Measurements from ENCODE around the gene RAB21.
A peak's percentile ranks its signal among the peaks of the same experiment; 100 is the strongest.

RAB21 gene

DNA sequence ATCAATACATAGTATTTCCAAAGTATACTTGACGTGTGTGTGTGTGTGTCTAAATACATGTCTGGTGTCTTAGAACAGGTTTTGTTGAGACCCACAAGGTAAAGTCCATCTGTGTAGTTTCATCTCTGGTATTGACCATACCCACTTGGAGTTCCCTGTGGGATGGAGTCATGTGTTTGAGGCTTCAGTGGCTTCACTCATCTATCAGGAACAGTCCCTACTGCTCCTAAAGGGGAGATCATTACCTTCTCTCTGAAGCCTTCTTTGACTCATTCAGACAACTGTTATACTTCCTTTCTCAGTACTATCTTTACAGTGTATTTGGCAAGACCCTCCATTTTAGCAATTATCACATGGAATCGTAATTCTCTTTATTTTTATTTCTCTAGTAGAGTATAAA is 14.2 kb downstream of the RAB21 start:
- Histone ChIP-seq H3K4me3 (ENCODE audit: low read length) (no peak overlapping the region), H3K4me2 (ENCODE audit: low read length) (no peak overlapping the region), H2AFZ (ENCODE audit: low read depth, low read length) (no peak overlapping the region), H3K27me3 (ENCODE audit: low read depth, low read length) (no peaks in the 10 kb centered on the region), H3K79me2 (ENCODE audit: low read length) (peaks cover 99% of the 10 kb centered on the region), H3K9ac (ENCODE audit: low read length) (no peak overlapping the region), H4K20me1 (ENCODE audit: insufficient read depth, low read length) (peaks cover 96% of the 10 kb centered on the region), H3K4me1 (ENCODE audit: low read length) (no peaks in the 10 kb centered on the region), H3K36me3 (replicated peaks; ENCODE audit: low read depth, low read length) (peaks cover 48% of the 10 kb centered on the region), H3K9me3 (ENCODE audit: insufficient read depth, low read length) (no peaks in the 10 kb centered on the region), H3K27ac (ENCODE audit: low read length) (no peak overlapping the region)
- TF ChIP-seq, protein P1, sequence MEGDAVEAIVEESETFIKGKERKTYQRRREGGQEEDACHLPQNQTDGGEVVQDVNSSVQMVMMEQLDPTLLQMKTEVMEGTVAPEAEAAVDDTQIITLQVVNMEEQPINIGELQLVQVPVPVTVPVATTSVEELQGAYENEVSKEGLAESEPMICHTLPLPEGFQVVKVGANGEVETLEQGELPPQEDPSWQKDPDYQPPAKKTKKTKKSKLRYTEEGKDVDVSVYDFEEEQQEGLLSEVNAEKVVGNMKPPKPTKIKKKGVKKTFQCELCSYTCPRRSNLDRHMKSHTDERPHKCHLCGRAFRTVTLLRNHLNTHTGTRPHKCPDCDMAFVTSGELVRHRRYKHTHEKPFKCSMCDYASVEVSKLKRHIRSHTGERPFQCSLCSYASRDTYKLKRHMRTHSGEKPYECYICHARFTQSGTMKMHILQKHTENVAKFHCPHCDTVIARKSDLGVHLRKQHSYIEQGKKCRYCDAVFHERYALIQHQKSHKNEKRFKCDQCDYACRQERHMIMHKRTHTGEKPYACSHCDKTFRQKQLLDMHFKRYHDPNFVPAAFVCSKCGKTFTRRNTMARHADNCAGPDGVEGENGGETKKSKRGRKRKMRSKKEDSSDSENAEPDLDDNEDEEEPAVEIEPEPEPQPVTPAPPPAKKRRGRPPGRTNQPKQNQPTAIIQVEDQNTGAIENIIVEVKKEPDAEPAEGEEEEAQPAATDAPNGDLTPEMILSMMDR (IDR thresholded peaks at IDR 0.05; ENCODE audit: low read depth, low read length): no peak
- no peak for TF ChIP-seq EZH2phosphoT487 (IDR thresholded peaks at IDR 0.05; ENCODE audit: low read depth)

DNA sequence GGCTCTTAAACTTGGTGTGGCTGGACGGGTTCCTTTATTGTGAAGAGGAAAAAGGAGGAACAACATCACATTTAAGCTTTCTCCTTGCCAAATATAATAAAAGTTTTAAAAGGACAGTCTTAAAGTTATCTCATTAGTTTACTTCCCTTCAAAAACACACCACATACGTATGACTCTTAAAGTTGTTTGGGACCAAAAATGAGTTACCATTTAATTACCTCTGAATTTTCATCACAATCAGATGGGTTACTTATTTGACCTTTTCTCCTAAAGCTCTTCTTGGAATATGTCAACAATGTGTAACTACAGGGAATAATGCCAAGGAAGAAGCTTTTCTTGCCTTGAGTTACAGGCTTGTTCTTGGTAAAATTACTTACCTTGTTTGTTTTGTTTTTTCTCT is 16.4 kb downstream of the RAB21 start:
- no peak for TF ChIP-seq EZH2phosphoT487 (IDR thresholded peaks at IDR 0.05; ENCODE audit: low read depth)
- TF ChIP-seq, protein P1 (IDR thresholded peaks at IDR 0.05; ENCODE audit: low read depth, low read length): no peak
- Histone ChIP-seq H3K9me3 (ENCODE audit: insufficient read depth, low read length) (no peaks in the 10 kb centered on the region), H3K79me2 (ENCODE audit: low read length) (peaks cover 91% of the 10 kb centered on the region), H2AFZ (ENCODE audit: low read depth, low read length) (no peak overlapping the region), H3K4me3 (ENCODE audit: low read length) (no peak overlapping the region), H3K36me3 (replicated peaks; ENCODE audit: low read depth, low read length) (peaks cover 43% of the 10 kb centered on the region), H3K9ac (ENCODE audit: low read length) (no peak overlapping the region), H3K27ac (ENCODE audit: low read length) (no peak overlapping the region), H3K4me2 (ENCODE audit: low read length) (no peak overlapping the region), H4K20me1 (ENCODE audit: insufficient read depth, low read length) (peaks cover 80% of the 10 kb centered on the region), H3K27me3 (ENCODE audit: low read depth, low read length) (no peaks in the 10 kb centered on the region), H3K4me1 (ENCODE audit: low read length) (no peaks in the 10 kb centered on the region)

DNA sequence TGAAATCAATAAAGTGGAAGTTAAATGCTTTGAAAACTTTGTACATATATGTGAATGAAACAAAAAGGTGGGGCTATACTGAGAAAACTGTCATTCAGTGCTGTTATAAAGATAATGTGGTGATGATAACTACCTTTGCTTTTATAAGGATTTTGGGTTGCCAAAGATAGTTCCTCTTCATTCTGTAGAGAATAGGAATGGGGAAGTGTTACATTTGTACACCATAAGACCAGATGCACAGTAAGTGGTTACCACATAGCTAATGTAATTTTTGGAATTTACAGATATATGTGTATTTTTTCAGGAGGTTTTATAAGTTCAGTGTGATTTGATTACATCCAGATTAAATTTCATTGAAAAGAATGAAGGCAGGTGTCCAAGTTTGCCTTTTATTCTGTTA is 18.1 kb downstream of the RAB21 start:
- Histone ChIP-seq H3K27ac (ENCODE audit: low read length) (no peak overlapping the region), H3K36me3 (replicated peaks; ENCODE audit: low read depth, low read length) (peaks cover 39% of the 10 kb centered on the region), H3K4me2 (ENCODE audit: low read length) (no peak overlapping the region), H3K4me1 (ENCODE audit: low read length) (no peaks in the 10 kb centered on the region), H3K9me3 (ENCODE audit: insufficient read depth, low read length) (no peaks in the 10 kb centered on the region), H3K4me3 (ENCODE audit: low read length) (no peak overlapping the region), H3K9ac (ENCODE audit: low read length) (no peak overlapping the region), H3K27me3 (ENCODE audit: low read depth, low read length) (no peaks in the 10 kb centered on the region), H4K20me1 (ENCODE audit: insufficient read depth, low read length) (peaks cover 76% of the 10 kb centered on the region), H3K79me2 (ENCODE audit: low read length) (peaks cover 89% of the 10 kb centered on the region), H2AFZ (ENCODE audit: low read depth, low read length) (no peak overlapping the region)
- TF ChIP-seq, protein P1 (IDR thresholded peaks at IDR 0.05; ENCODE audit: low read depth, low read length): no peak
- TF ChIP-seq EZH2phosphoT487 (IDR thresholded peaks at IDR 0.05; ENCODE audit: low read depth): no peak

DNA sequence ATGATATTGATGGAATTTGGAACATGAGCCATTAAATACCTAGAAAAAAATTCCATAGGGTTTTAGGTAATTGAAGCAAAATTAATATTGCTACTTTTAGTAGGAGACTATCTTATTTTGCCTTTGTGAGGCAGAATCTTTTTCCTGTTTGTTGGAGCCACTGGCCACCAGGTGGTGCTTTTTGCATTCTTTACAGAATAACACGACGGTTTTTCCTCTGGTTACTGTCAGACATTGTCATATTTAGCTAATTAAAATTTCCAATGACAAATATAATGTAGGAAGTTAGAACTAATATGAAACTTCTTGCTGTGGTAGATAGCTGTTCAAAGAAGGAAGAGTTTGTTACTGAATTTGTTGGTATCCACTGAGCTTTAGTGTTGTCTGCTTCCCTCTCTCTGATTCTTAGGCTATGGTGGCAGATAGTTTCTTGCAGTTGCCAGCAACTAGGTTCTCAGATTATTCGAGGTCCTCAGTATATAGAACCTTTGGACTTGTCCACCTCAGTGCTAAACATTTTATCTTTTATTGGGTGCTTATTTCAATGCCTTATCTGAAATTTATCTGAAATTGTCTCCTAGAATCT is 25.7 kb downstream of the RAB21 start:
- H3K27ac ChIP-seq (ENCODE audit: low read length): no peak overlapping the region
- H3K4me2 ChIP-seq (ENCODE audit: low read length): no peak overlapping the region
- H3K9me3 ChIP-seq (ENCODE audit: insufficient read depth, low read length): no peaks in the 10 kb centered on the region
- peaks cover 52% of the 10 kb centered on the region for H4K20me1 ChIP-seq (ENCODE audit: insufficient read depth, low read length)
- no peak overlapping the region for H3K9ac ChIP-seq (ENCODE audit: low read length)
- no peak overlapping the region for H2AFZ ChIP-seq (ENCODE audit: low read depth, low read length)
- peaks cover 20% of the 10 kb centered on the region for H3K4me1 ChIP-seq (ENCODE audit: low read length)
- H3K4me3 ChIP-seq (ENCODE audit: low read length): no peak overlapping the region
- no peaks in the 10 kb centered on the region for H3K27me3 ChIP-seq (ENCODE audit: low read depth, low read length)
- peaks cover 20% of the 10 kb centered on the region for H3K36me3 ChIP-seq (replicated peaks; ENCODE audit: low read depth, low read length)
- TF ChIP-seq, protein P1 (IDR thresholded peaks at IDR 0.05; ENCODE audit: low read depth, low read length): peak; percentile 80
- no peak for TF ChIP-seq EZH2phosphoT487 (IDR thresholded peaks at IDR 0.05; ENCODE audit: low read depth)
- peaks cover 41% of the 10 kb centered on the region for H3K79me2 ChIP-seq (ENCODE audit: low read length)
